Astrocyte of the spinal cord (primary cell): ENCODE results near the gene FUT6.
"Not testable (repeated sequence)": the region's sequence is repeated elsewhere in the genome, so short reads cannot be mapped to it uniquely, and the experiment has no call there.

ENCODE experiments used
- DNase-seq: peaks from one replicate; pipeline ENCODE4 v3.0.0; 2011; ENCODE audit warnings: low read depth, low spot score
- H3K4me3 ChIP-seq: 2 replicates; pipeline ENCODE4 v1.5.1; 2011; ENCODE audit warnings: low read depth, mild to moderate bottlenecking, low read length, moderate library complexity
- in situ Hi-C: cut with HindIII; loops from 2 replicates; pipeline ENCODE4 v1.10.0; 2017; ENCODE audit warnings: low sequenced_read_pairs
- TF ChIP-seq, protein P1 (sequence below): IDR thresholded peaks from 2 replicates; pipeline ENCODE4 v1.5.1; 2012; ENCODE audit warnings: low read depth, mild to moderate bottlenecking, low read length, inconsistent platforms

FUT6 gene

DNA sequence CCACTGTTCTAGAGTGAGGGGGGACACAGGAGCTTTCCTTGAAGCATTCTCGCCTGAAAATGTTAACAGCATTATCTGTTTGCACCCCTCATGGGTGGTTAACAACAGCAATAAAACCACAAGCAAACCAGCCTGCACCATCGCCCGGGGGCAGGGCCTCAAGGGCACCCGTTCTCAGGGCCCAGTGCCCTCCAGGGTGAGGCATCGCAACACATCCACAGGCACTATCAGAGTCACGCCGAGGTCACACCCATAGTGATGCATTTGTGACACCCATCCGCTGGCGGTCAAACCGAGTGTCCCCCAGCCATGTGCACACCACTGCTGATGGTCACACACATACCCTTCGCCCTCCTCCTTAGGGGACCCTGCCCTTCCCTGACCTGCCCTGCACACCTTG, 26.3 kb upstream of the FUT6 start:
- TF ChIP-seq, protein P1, sequence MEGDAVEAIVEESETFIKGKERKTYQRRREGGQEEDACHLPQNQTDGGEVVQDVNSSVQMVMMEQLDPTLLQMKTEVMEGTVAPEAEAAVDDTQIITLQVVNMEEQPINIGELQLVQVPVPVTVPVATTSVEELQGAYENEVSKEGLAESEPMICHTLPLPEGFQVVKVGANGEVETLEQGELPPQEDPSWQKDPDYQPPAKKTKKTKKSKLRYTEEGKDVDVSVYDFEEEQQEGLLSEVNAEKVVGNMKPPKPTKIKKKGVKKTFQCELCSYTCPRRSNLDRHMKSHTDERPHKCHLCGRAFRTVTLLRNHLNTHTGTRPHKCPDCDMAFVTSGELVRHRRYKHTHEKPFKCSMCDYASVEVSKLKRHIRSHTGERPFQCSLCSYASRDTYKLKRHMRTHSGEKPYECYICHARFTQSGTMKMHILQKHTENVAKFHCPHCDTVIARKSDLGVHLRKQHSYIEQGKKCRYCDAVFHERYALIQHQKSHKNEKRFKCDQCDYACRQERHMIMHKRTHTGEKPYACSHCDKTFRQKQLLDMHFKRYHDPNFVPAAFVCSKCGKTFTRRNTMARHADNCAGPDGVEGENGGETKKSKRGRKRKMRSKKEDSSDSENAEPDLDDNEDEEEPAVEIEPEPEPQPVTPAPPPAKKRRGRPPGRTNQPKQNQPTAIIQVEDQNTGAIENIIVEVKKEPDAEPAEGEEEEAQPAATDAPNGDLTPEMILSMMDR, result no peak
- no peak overlapping the region for H3K4me3 ChIP-seq
- no peak for DNase-seq
- in situ Hi-C loops, result no loop called here

DNA sequence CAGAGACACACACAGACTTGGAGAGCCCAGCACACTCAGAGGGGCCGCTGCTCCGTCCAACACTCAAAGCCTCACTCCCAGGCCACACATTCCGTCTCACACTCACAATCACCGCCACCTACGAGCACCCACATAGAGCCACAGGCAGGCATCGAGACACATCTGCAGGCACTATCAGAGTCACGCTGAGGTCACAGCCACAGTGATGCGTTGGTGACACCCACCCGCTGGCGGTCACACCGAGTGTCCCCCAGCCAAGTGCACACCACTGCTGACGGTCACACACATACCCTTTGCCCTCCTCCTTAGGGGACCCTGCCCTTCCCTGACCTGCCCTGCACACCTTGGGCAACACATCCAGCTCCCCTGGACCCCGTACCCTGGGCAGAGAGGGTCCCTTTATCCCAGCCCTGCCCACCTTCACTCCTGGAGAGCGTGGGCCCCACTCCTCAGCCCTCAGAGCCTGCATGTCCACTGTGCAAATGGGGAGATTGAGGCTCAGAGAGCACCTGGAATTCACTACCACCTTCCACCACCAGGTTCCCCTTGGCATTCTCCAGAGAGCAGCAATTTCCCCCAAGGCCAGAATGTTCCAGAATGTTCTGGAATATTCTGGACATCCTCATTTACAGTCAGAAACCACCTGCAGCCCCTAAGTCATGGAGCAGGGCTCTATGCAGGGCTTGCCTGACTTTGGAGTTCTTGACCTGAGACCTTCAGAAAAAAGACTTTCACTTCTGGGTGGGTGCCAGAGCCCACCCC, 25.4 kb upstream of the FUT6 start:
- H3K4me3 ChIP-seq, result no peak overlapping the region
- TF ChIP-seq, protein P1, result peak; percentile 9
- DNase-seq, result no peak
- in situ Hi-C loops, result no loop called here

DNA sequence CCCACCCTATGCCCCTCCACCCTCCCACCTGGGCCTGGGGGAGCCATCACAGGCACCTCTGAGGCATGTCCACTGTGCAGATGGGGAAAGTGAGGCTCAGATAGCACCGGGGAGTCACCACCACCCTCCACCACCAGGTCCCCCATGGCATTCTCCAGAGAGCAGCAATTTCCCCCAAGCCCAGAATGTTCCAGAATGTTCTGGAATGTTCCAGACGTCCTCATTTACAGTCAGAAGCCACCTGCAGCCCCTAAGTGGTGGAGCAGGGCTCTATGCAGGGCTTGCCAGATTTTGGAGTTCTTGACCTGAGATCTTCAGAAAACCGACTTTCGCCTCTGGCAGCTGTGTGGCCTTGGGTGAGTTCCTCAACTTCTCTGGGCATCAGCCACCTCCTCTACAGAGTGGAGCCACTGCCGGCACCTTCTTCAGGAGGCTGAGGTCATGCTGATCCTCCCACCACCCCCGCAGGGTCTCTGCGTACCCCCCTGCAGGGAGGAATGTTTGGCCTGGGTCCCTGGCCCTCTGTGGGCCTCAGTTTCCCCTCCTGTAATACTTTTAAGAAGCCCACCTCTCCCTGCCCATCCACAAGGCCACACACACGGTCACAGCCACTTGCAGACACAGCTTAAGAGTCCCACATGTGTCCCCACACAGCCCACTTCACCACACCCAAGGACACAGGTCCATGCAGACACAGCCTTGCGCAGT, 24.7 kb upstream of the FUT6 start:
- DNase-seq, result no peak
- TF ChIP-seq, protein P1, result no peak
- in situ Hi-C loops, result no loop called here
- H3K4me3 ChIP-seq, result no peak overlapping the region

DNA sequence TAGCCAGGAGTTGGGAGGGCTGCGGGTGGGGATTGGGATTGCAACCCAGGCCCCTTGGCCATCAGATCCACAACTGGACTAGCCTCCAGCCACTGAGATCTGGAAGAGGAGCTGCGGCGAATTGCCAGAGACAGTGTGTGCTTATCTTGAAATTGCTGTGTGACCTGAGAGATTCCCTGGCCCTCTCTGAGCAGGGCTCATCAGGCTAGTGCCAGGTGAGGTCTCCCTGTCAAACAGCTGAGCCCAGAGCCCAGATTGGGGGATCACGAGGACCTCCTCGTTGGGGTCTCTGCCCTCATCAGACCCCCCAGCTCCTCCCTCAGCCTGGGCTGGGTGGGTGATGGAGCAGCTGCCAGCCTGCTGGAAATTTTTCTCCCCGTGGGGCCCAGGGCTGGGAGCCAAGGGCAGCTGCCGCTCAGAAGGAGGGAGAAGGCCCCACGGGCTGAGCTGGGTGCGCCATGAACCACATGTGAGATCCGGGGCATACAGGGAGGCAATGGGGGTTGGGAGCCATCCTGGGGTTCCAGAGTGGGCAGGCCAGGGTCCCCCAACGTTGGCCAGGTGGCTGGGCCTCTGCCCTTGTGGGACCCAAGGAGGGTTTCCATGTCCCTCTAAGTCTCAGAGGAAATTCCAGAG, 23.6 kb upstream of the FUT6 start:
- in situ Hi-C loops, result no loop called here
- H3K4me3 ChIP-seq, result no peak overlapping the region
- no peak for DNase-seq
- TF ChIP-seq, protein P1, result no peak

DNA sequence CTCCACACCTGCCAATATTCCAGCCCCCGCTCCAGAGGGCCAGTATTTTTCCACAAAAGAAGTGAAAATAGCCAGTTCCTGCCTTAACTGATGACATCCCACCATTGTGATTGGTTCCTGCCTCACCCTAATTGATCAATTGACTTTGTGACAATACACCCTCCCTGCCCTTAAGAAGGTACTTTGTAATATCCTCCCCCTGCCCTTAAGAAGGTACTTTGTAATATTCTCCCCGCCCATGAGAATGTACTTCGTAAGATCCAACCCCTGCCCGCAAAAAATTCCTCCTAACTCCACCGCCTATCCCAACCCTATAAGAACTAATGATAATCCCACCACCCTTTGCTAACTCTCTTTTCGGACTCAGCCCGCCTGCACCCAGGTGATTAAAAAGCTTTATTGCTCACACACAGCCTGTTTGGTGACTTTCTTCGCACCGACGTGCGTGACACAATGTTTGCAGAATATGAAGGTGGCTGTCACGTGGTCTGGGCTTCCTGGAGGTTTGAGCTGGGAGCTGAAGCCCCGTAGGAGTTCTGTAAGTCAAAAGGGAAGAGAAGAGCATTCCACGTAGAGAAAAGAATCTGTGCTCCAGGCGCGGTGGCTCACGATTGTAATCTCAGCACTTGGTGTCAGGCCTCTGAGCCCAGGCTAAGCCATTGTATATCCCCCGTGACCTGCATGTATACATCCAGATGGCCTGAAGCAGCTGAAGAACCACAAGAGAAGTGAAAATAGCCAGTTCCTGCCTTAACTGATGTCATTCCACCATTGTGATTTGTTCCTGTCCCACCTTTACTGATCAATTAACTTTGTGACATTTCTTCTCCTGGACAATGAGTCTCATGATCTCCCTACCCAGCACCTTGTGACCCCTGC, 17.9 kb upstream of the FUT6 start:
- in situ Hi-C loops, result no loop called here
- TF ChIP-seq, protein P1, result no peak
- no peak for DNase-seq
- no peak overlapping the region for H3K4me3 ChIP-seq

DNA sequence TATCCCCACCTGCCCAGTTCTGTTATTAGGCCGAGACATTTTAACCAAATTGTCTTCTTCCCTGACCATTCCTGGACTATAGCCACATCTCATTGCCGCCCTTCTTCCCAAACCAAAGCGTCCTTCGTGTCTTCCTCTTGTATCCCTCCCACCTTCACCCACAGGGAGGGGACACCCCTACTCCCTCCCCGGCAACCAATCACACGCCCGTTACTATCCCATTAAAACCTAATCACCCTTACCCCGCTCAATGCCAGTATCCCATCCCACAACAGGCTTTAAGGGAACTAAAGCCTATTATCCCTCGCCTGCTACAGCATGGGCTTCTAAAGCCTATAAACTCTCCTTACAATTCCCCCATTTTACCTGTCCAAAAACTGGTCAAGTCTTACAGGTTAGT, 15.6 kb upstream of the FUT6 start:
- DNase-seq, in situ Hi-C loops, H3K4me3 ChIP-seq: not testable (repeated sequence)

DNA sequence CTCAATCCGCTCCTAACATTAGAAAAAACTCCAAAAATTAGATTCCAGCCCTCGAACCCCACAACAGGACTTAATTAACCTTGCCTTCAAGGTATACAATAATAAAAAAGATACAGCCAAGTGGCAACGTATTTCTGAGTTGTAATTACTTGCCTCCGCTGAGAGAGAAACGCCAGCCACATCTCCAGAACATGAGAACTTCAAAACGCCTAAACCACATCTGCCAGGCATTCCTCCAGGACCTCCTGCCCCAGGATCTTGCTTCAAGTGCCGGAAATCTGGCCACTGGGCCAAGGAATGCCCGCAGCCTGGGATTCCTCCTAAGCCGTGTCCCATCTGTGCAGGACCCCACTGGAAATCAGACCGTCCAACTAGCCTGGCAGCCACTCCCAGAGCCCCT, 14.6 kb upstream of the FUT6 start:
- H3K4me3 ChIP-seq, in situ Hi-C loops, DNase-seq: not testable (repeated sequence)
